GM19468 (cell line): ENCODE measurements around the gene SLC27A4.

Experiments used
- ATAC-seq: cut with Tn5 transposase; IDR thresholded peaks from one replicate; pipeline ENCODE4 v1.9.1; 2021; ENCODE audit warnings: mild to moderate bottlenecking, moderate library complexity, moderate number of reproducible peaks; ENCODE audit not compliant: unreplicated experiment; ENCODE audit errors: extremely low read depth

SLC27A4 gene

GRCh38 chr9:128409450-128409849, 69.1 kb downstream of the SLC27A4 start:
- ATAC-seq = no peak

- ATAC-seq = no peak
These were observed 69.7 kb downstream of the SLC27A4 start for GRCh38 chr9:128409978-128410377.
